Omental fat pad (tissue), 4 donors: ENCODE measurements around the gene RPGR. TPM values are rescaled to one million over a fixed set of nuclear protein-coding genes. Genes with fewer than 3 reads are reported as not detected.
A peak's percentile ranks its signal among the peaks of the same experiment; 100 is the strongest.

Source experiments
- ATAC-seq: fragments of 150-250 bp; one replicate; pipeline ENCODE4 v1.9.1; 2016; ENCODE audit warnings: mild to moderate bottlenecking, moderate library complexity; ENCODE audit not compliant: low FRiP score
- DNase-seq: peaks from one replicate; pipeline ENCODE4 v3.0.0-alpha.2; 2019; ENCODE audit warnings: low spot score
- small RNA-seq: library from RNA; depleted of rRNA; stranded (forward); fragments of <200 nt; gene quantifications from one replicate; pipeline ENCODE3, GENCODE V24; 2016
- total RNA-seq, 4 donors: library from RNA; depleted of rRNA; stranded (reverse); fragments of >200 nt; gene quantifications; one replicate each; pipeline ENCODE4 v1.1.0, GENCODE V29; 2016
- TF ChIP-seq, protein P1 (sequence below), 3 donors: fragments of 450-650 bp; IDR thresholded peaks; one replicate each; pipeline ENCODE4 v1.5.1; 2016 to 2017; ENCODE audit warnings: antibody characterized with exemption in 3 of 3, mild to moderate bottlenecking in 3 of 3, moderate library complexity in 2 of 3

Gene RPGR
- total RNA-seq, 4 donors from 2014 or later, result 19.9 to 67.3 (median 41.3) TPM

GRCh38 chrX:38221391-38221929 lies 105.8 kb downstream of the RPGR start:
- ATAC-seq, result no peak
- TF ChIP-seq, protein P1, sequence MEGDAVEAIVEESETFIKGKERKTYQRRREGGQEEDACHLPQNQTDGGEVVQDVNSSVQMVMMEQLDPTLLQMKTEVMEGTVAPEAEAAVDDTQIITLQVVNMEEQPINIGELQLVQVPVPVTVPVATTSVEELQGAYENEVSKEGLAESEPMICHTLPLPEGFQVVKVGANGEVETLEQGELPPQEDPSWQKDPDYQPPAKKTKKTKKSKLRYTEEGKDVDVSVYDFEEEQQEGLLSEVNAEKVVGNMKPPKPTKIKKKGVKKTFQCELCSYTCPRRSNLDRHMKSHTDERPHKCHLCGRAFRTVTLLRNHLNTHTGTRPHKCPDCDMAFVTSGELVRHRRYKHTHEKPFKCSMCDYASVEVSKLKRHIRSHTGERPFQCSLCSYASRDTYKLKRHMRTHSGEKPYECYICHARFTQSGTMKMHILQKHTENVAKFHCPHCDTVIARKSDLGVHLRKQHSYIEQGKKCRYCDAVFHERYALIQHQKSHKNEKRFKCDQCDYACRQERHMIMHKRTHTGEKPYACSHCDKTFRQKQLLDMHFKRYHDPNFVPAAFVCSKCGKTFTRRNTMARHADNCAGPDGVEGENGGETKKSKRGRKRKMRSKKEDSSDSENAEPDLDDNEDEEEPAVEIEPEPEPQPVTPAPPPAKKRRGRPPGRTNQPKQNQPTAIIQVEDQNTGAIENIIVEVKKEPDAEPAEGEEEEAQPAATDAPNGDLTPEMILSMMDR (IDR thresholded peaks at IDR 0.05), result no peak
- DNase-seq, result no peak

DNA sequence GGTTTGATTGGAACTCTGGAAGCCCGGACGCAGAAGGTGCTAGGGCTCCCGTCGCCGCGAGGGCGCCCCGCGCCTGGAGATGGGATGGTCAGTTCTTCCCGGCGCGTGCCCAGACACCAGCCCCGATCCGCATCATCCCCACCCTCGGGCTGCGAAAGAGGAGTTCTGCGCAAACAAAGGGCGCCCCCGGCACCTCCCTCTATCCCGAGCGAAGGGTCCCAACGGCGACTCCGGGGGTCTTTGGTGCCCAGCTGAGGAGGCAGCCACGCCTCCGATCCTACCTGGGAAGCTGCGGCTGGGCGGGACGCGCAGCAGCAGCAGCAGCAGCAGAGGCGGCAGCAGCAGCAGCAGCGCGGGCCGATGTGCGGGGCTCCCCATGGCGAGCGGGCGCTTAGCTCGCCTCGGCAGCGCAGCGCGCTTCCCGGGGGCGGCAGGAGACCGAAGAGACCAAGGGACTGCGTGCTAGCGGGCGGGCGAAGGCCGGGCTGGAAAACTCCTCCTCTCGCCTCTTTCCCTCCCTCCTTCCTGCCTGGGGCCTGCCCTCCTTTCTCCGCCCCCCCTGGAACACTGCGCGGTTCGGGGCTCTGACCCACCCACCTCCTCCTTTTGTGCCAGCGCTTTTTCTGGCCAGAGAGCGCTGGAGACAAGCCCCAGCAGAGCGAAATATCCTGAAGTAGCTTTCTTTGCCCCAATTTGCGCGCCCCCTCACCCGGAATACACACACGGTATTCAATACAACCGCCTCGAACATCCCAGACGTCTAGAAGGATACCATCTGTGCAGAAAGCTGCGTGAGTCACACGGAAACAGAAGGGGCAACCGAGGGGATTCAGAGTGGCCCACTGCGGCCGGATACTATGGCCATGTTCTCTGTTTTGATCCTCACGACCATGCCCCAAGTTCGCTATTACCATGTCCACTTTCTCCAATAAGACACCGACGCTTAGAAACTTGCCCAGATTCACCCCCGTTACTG lies 106.6 kb downstream of the RPGR start, which contains the start of gene SRPX:
TSS of gene SRPX (minus strand) at position 457 of the 976 bp plus-strand sequence. CDS start at position 378, 79 bp downstream.
- DNase-seq, result no peak
- peak; percentile 62 for ATAC-seq
- TF ChIP-seq, protein P1 (IDR thresholded peaks at IDR 0.05), result no peak

DNA sequence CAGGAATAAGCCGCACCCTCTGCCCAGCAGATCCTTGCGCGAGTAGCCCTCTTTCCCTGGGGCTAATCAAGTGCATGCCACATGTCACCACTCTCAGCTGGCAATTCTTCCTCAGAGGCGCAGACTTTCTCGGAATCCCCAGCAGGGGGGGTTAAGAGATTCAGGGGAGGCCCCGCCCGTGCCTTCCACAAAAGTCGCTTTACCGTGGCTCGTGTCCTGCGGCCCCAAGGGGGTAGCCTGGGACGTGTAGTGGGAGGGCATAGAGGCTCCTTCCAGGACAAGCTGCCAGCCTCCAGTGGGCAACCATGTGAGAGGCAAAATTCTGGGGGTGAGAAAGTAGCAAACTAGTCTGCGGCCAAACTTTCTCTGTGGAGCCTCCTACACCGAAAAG lies 107.3 kb downstream of the RPGR start:
- ATAC-seq, result no peak
- TF ChIP-seq, protein P1 (IDR thresholded peaks at IDR 0.05), result no peak
- DNase-seq, result no peak

Small RNAs within 50 kb of the gene (small RNA-seq; reads per million reads assigned to genes)
- not detected for gene RF00322

Other genes starting within 250 kb of the RPGR start
- 100 to 1,000 TPM; 250 to 432 (median 374) TPM for gene SRPX, start 106.6 kb downstream of the RPGR start, total RNA-seq
- gene OTC, start 25.1 kb upstream of the RPGR start, total RNA-seq, result 1 to 10 TPM in 3 of 4 donors, under 1 TPM in 1; 0.36 to 9.8 (median 1.4) TPM
- 10 to 100 TPM; 18.7 to 61.2 (median 40.8) TPM for gene TSPAN7, start 234.0 kb upstream of the RPGR start, total RNA-seq